GM12864 (cell line): ENCODE results near the gene GRIN2C.

Source experiments
- DNase-seq: peaks from one replicate; pipeline ENCODE4 v3.0.0-alpha.2; 2011; ENCODE audit warnings: low read depth
- H3K4me3 ChIP-seq: 2 replicates; pipeline ENCODE4 v1.5.1; 2011; ENCODE audit warnings: mild to moderate bottlenecking, low read depth, low read length, control low read depth
- TF ChIP-seq, protein P1 (sequence below): IDR thresholded peaks from 2 replicates; pipeline ENCODE4 v1.5.1; 2011; ENCODE audit warnings: low read depth, mild to moderate bottlenecking, moderate library complexity, low read length, control low read depth, inconsistent platforms; ENCODE audit errors: missing control alignments

The GRIN2C gene

DNA sequence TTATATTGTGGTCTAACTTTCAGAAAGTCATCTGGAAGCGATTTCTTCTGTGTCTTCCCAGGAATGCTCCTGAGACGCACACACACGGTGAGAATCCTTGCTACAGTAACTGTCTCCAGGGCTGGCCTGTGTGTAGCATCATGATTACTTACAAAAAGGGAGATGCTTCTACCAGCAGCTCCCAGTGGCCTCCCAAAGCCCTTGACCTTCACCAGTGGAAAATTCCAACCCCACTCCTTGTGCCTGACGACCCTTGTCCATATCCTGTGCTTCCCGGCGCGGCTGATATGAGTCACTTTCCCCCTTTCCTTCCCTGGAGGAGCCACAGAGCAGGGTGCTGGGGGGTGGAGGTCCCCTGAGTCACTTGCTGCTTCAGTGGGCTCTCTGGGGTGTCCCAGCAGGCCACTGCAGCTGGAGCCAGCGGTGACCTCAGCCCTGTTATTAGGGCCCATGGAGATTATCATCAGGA, 61.4 kb downstream of the GRIN2C start:
- TF ChIP-seq, protein P1, sequence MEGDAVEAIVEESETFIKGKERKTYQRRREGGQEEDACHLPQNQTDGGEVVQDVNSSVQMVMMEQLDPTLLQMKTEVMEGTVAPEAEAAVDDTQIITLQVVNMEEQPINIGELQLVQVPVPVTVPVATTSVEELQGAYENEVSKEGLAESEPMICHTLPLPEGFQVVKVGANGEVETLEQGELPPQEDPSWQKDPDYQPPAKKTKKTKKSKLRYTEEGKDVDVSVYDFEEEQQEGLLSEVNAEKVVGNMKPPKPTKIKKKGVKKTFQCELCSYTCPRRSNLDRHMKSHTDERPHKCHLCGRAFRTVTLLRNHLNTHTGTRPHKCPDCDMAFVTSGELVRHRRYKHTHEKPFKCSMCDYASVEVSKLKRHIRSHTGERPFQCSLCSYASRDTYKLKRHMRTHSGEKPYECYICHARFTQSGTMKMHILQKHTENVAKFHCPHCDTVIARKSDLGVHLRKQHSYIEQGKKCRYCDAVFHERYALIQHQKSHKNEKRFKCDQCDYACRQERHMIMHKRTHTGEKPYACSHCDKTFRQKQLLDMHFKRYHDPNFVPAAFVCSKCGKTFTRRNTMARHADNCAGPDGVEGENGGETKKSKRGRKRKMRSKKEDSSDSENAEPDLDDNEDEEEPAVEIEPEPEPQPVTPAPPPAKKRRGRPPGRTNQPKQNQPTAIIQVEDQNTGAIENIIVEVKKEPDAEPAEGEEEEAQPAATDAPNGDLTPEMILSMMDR, result no peak
- H3K4me3 ChIP-seq, result no peak overlapping the region
- no peak for DNase-seq

DNA sequence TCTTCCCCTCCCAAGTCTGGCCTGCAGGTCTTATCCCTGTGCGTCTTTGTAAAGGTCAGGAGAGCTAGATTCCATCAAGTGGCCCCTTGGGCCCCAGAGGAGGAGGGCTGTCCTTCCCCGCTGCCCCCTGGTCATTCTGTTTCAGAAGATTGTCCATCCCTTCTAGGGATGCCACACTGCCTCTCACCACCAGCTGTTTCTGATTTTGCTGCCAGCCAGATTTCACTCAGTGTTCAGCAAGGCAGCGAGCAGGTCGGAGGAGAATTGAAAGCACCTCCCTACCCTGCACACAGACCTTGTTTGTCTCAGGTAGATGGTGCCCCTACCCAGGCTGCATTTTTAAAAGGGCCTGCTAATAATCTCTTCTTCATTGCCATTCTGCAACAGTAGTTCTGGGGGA, 61.9 kb downstream of the GRIN2C start:
- no peak for DNase-seq
- TF ChIP-seq, protein P1, result no peak
- H3K4me3 ChIP-seq, result no peak overlapping the region

DNA sequence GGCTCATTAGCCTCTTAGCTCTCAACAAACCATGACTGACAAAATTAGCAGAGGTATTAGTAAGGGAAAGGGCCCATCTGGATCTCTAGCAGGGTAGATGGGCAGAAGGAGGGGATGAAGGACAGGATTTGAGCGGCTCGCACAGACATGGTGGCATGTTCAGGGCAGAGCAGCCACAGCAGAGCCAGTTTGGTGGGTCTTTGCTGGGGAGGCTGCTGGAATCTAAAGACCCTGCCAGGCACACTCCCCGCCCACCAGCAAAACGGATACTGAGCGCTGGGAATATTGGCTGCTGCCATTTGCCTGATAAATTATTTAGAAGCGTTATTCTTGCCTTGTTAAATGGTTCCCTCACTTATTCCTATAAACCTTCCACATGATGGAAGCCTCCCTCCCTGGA, 62.8 kb downstream of the GRIN2C start:
- no peak for DNase-seq
- TF ChIP-seq, protein P1, result no peak
- H3K4me3 ChIP-seq, result no peak overlapping the region

DNA sequence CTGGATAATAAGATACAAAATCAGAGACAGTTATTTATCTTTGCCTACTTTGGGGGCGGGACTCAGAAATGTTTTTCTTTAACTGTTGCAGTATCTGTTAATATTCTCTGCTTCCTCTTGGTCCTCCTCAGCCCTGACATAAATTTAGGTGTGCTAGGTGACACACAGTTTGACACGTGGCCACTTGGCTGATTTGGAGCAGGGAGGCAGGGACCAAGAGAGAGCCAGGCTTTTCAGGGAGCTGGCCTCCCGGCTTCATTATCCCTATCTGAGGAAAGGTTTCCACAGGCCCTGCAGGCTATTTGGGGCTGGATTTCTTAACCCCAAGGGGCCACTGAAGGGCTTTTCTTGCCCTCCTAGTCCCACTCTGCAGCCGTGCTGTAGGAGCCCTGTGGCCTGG, 63.5 kb downstream of the GRIN2C start:
- TF ChIP-seq, protein P1, result no peak
- no peak overlapping the region for H3K4me3 ChIP-seq

DNA sequence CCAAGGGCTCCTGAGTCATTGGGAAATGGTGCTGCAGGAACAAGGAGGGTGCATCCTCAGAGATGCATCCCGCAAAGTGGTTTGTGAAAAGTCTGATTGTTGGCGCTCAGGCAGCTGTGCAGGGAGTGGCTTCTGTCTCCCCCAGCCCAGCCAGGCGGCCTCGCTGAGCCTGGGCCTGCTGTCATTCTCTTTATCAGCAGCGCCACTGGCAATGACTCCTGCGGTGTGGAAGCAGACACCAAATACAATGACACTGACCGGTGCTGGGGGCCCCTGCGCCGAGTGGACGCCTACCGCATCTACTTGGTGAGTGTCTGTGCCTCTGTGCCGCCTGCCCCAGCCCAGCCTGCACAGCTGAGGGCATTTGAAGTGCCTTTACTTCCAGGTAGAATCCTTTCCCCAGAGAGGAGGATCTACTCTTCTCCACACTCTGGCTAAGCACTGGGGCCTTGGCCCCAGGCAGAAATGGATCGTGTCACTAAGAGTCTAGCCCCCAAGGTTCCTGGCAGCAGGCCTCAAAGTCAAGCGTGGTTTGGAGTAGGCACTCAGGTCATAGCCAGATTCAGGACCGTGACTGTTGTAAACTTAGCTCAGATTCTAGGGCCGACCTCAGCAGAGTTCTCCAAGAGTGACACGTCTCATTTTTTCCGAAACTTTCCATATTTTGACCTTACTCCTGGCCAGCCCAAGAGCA, 64.2 kb downstream of the GRIN2C start:
- H3K4me3 ChIP-seq, result no peak overlapping the region
- no peak for DNase-seq
- TF ChIP-seq, protein P1, result no peak

More for the DNA sequence above, 63.5 kb downstream of the GRIN2C start:
- no peak for DNase-seq

DNA sequence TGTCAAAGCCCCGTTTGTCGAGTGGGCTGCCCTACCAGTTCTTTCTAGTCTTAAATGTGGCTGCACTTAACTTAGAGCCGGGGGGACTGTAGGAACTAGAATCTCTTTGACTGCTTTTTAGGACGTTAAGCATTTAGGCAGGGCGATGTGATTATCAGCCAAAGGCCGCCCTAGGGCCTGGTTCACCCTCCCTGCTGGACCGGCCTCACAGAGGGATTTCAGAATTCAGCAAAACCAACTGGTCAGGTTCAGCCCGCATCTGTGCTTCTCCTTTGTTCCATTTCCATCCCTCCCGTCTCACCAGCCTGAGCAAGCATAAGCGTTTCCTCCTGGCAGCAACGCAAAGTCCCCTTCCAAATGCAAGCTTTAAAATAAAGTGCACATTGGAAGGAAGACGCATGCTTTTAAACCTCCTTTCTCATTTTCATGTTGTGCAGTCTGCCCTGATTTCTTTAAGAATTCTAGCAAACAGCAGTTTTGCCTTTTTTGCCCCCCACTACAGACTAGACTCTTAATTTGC, 67.0 kb downstream of the GRIN2C start:
- H3K4me3 ChIP-seq, result no peak overlapping the region
- no peak for DNase-seq
- TF ChIP-seq, protein P1, result no peak
